Natural killer cell (primary cell): ENCODE results near the gene INCA1. TPM values are rescaled to one million over a fixed set of nuclear protein-coding genes. Genes with fewer than 3 reads are reported as not detected.

ENCODE experiments used
- ATAC-seq, 3 donors: fragments of 150-1000 bp in 2 of 3; fragments of 200-7000 bp in 1 of 3; cut with Tn5 transposase; 1 replicate in 1 of 3; 2 replicates in 2 of 3; pipeline ENCODE4 v1.10.0; 2021; ENCODE audit warnings: mild to moderate bottlenecking in 2 of 3, moderate library complexity in 2 of 3
- DNase-seq, 2 donors: peaks; one replicate each; pipeline versions ENCODE4 v3.0.0 to v3.0.0-alpha.2; 2013 to 2021; ENCODE audit warnings: mixed read lengths in 1 of 2
- H3K27ac ChIP-seq: one replicate; pipeline ENCODE4 v1.5.1; 2013; ENCODE audit warnings: mild to moderate bottlenecking, low read length
- H3K27me3 ChIP-seq: one replicate; pipeline ENCODE4 v1.6.1; 2013; ENCODE audit warnings: low read length; ENCODE audit not compliant: control insufficient read depth, insufficient read depth
- H3K36me3 ChIP-seq: one replicate; pipeline ENCODE4 v1.6.1; 2013; ENCODE audit warnings: low read length; ENCODE audit not compliant: control insufficient read depth, insufficient read depth
- H3K4me1 ChIP-seq: one replicate; pipeline ENCODE4 v1.6.1; 2013; ENCODE audit warnings: low read length; ENCODE audit not compliant: control insufficient read depth, insufficient read depth
- H3K4me3 ChIP-seq: one replicate; pipeline ENCODE4 v1.5.1; 2013; ENCODE audit warnings: low read length
- H3K9me3 ChIP-seq: one replicate; pipeline ENCODE4 v1.6.1; 2013; ENCODE audit warnings: low read length; ENCODE audit not compliant: control insufficient read depth, insufficient read depth
- H3K27ac Mint-ChIP-seq, 2 donors: one replicate each; pipeline ENCODE4 v1.8.0; 2022; ENCODE audit warnings: mild to moderate bottlenecking in 2 of 2, mixed read lengths in 2 of 2, moderate library complexity in 1 of 2
- H3K27me3 Mint-ChIP-seq, 2 donors: one replicate each; pipeline ENCODE4 v1.8.0; 2022; ENCODE audit warnings: low read depth in 2 of 2, mixed read lengths in 2 of 2
- H3K36me3 Mint-ChIP-seq: one replicate; pipeline ENCODE4 v1.8.0; 2022; ENCODE audit warnings: mixed read lengths
- H3K4me1 Mint-ChIP-seq, 2 donors: one replicate each; pipeline ENCODE4 v1.8.0; 2022; ENCODE audit warnings: mixed read lengths in 2 of 2
- H3K4me3 Mint-ChIP-seq: one replicate; pipeline ENCODE4 v1.8.0; 2022; ENCODE audit warnings: mild to moderate bottlenecking, moderate library complexity, mixed read lengths
- H3K9me3 Mint-ChIP-seq, 2 donors: one replicate each; pipeline ENCODE4 v1.8.0; 2022; ENCODE audit warnings: mixed read lengths in 2 of 2
- WGBS: methylation state at CpG from one replicate; pipeline ENCODE4 v1.1.7; 2013; ENCODE audit warnings: missing lambda C conversion rate; ENCODE audit not compliant: insufficient coverage; 5-methylcytosine and 5-hydroxymethylcytosine counted together
- intact Hi-C: fragments of 100-400 bp; cut with micrococcal nuclease; formaldehyde crosslinking; loops from one replicate; pipeline ENCODE4 v1.14.2; 2022
- total RNA-seq, 4 donors: library from RNA; stranded (reverse); fragments of 120-200 nt in 1 of 4; gene quantifications; one replicate each; pipeline versions ENCODE4 v1.2.3 to v1.2.4, GENCODE V29; 2013 to 2022
- TF ChIP-seq, protein P1 (sequence below): fragments of 200-600 bp; IDR thresholded peaks from one replicate; pipeline ENCODE4 v1.8.0; 2022; ENCODE audit warnings: antibody characterized with exemption

INCA1 gene
- total RNA-seq, 3 donors from 2014 or later (not counting 1 experiment from before 2014, with no cell fraction given): 0.39 to 0.54 TPM; not detected in 1

DNA sequence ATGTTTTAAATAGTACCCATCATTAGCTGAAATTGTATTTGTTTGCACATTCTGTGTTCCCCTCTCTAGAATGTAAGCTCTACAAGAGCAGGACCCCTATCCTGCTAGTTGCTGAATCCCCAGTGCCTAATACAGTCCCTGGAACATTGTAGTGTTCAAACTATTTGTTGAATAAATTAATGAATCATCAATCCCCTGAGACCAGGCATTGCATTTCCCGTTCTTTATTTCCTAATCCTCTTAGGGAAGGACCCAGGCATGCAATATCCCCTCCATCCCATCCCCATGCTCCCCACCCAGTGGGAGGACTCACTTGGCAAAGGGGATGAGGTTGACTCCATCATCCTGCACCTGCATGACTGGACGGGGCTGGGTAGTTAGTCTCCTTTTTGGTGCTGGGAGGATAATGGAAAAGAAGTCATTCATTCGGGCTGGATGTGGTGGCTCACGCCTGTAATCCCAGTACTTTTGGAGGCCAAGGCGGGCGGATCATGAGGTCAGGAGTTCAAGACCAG lies 3.2 kb downstream of the INCA1 start:
- no peak for DNase-seq
- no peak overlapping the region for H3K27ac ChIP-seq
- ATAC-seq: no peak
- peaks cover 18% of the 10 kb centered on the region for H3K4me1 ChIP-seq
- Mint-ChIP-seq H3K36me3 (no peaks in the 10 kb centered on the region), H3K9me3 (no peaks in the 10 kb centered on the region), H3K4me1 (peaks cover 17 to 22% of the 10 kb centered on the region in 2 donors), H3K27me3 (peaks cover 0 to 4% of the 10 kb centered on the region in 2 donors), H3K4me3 (peak overlapping the region; percentile 65), H3K27ac (no peak overlapping the region)
- no peaks in the 10 kb centered on the region for H3K36me3 ChIP-seq
- intact Hi-C loops: no loop called here
- H3K27me3 ChIP-seq: no peaks in the 10 kb centered on the region
- no peaks in the 10 kb centered on the region for H3K9me3 ChIP-seq
- 89% methylated on average over 6 of the region's 6 CpGs for WGBS
- no peak overlapping the region for H3K4me3 ChIP-seq
- TF ChIP-seq, protein P1, sequence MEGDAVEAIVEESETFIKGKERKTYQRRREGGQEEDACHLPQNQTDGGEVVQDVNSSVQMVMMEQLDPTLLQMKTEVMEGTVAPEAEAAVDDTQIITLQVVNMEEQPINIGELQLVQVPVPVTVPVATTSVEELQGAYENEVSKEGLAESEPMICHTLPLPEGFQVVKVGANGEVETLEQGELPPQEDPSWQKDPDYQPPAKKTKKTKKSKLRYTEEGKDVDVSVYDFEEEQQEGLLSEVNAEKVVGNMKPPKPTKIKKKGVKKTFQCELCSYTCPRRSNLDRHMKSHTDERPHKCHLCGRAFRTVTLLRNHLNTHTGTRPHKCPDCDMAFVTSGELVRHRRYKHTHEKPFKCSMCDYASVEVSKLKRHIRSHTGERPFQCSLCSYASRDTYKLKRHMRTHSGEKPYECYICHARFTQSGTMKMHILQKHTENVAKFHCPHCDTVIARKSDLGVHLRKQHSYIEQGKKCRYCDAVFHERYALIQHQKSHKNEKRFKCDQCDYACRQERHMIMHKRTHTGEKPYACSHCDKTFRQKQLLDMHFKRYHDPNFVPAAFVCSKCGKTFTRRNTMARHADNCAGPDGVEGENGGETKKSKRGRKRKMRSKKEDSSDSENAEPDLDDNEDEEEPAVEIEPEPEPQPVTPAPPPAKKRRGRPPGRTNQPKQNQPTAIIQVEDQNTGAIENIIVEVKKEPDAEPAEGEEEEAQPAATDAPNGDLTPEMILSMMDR: no peak

DNA sequence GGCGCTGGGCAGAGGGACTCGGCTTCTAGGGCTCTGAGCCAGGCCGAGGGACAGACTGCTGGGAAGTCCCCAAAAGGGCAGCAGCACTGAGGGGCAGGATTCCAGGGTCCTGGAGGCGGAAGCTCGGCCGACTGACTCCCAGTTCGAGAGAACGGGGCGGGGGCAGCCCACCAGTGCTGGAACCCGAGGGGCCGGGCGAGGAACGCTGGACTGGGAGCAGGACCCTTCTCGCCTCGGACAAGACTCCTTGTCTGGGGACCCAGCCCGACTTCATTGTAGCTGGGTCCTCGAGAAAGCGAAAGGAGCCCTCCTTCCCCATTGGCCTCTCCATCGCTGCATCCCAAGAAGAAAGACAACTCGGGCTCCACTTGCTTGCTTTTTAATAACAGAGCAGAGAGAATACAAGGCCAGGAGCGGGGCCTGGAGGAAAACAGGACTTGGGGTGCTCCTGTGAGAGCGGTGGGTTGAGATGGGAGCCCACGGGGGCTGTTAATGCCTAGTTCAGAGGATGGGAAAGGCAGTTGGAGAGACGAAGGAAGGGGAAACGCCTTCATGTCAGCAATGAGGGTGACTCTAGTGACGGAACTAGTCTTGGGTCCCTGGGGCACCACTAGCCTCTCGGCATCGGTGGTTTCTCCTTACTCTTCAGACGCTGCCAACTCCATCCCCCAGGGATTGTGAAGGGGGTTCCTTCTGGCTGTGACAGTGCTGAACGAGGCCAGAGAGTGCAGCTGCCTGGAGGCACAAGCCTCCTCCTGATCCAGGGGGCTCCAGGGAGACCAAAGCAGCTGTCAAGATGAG lies 9.4 kb downstream of the INCA1 start:
- H3K27me3 Mint-ChIP-seq: no peaks in the 10 kb centered on the region
- peaks cover 4% of the 10 kb centered on the region for H3K36me3 ChIP-seq
- ATAC-seq: peak in 1 of 3 donors; percentile 17
- peaks cover 36 to 37% of the 10 kb centered on the region in 2 donors for H3K4me1 Mint-ChIP-seq
- peak overlapping the region; percentile 88 for H3K27ac ChIP-seq
- H3K4me3 ChIP-seq: peak overlapping the region; percentile 88
- DNase-seq: no peak
- H3K4me3 Mint-ChIP-seq: peak overlapping the region; percentile 92
- intact Hi-C loops: loop anchor here (2.0 kb wide), 1 partner anchor 85 kb away; the partner anchor contains the start of gene CHRNE
- H3K4me1 ChIP-seq: peaks cover 28% of the 10 kb centered on the region
- H3K27ac Mint-ChIP-seq: peak overlapping the region; percentile 91 to 96
- WGBS: 1% methylated on average over 30 of the region's 30 CpGs
- H3K27me3 ChIP-seq: no peaks in the 10 kb centered on the region
- TF ChIP-seq, protein P1: no peak
- H3K36me3 Mint-ChIP-seq: no peaks in the 10 kb centered on the region
- H3K9me3 Mint-ChIP-seq: no peaks in the 10 kb centered on the region
- no peaks in the 10 kb centered on the region for H3K9me3 ChIP-seq

DNA sequence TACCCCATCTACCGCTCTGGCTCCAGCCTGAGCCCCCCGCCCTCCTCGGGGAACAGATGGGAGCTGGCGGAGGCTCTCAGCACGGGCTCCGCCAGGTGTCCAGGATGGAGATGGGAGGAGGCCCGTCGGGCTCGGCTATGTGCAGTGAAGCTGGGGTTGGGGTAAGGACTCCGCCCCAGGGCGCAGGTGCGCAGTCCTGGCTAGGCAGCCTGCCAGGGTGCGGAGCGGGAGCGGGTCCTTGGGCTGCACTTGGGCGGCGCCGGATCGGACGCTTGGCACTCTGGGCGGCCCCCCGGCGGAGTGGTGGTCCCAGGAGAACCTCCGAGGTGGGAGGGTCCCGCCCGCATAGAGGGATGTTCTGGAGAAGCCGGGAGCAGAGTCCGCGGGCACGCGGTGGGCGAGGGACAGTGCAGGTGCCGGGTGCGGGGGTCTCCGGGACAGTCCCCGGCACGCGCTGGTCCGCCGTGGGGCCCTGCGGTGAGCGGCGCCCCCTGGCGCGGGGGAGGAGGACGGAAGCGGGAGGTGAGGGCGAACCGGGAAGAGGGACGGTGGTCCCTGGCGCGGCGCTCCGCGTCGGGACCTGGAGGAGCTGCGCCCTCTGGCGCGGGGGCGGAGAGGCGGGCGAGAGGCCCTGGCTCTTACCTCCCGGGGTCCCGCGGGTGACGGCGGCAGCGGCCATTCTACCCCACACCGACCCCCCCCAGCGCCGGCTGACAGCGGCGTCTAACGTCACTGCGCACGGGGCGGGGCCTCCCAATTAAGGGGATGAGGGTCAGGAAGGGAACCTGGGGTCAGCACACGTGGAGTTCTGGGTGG lies 10.2 kb downstream of the INCA1 start, which contains the start of gene CAMTA2:
Gene CAMTA2, minus strand, starts transcription at position 725 of the 816 bp plus-strand sequence. CDS start 1,453 bp downstream, outside the sequence.
- TF ChIP-seq, protein P1: peak; percentile 78
- peaks cover 28% of the 10 kb centered on the region for H3K4me1 ChIP-seq
- 2% methylated on average over 78 of the region's 78 CpGs for WGBS
- Mint-ChIP-seq H3K4me1 (peaks cover 36 to 37% of the 10 kb centered on the region in 2 donors), H3K27me3 (no peaks in the 10 kb centered on the region), H3K4me3 (peak within 1 kb of the TSS; percentile 92), H3K27ac (peak within 1 kb of the TSS; percentile 91 to 96), H3K9me3 (no peaks in the 10 kb centered on the region), H3K36me3 (no peaks in the 10 kb centered on the region)
- H3K4me3 ChIP-seq: peak within 1 kb of the TSS; percentile 88
- ATAC-seq: peak; percentile 92 to 94 (median 93)
- peak; percentile 86 to 91 for DNase-seq
- no peaks in the 10 kb centered on the region for H3K27me3 ChIP-seq
- H3K27ac ChIP-seq: peak within 1 kb of the TSS; percentile 88
- H3K36me3 ChIP-seq: peaks cover 11% of the 10 kb centered on the region
- intact Hi-C loops: loop anchor here (2.0 kb wide), 1 partner anchor 84 kb away; the partner anchor contains the start of gene CHRNE
- H3K9me3 ChIP-seq: no peaks in the 10 kb centered on the region
